GM12875 (cell line): ENCODE results near the gene TMC8.

Experiments
- H3K4me3 ChIP-seq: one replicate; pipeline ENCODE4 v1.5.1; 2011; ENCODE audit warnings: low read depth, low read length, control low read depth
- CTCF ChIP-seq: IDR thresholded peaks from 2 replicates; pipeline ENCODE4 v1.5.1; 2011; ENCODE audit warnings: low read depth, mild to moderate bottlenecking, control low read depth, inconsistent platforms, low read length, moderate library complexity, borderline replicate concordance; ENCODE audit not compliant: insufficient read depth

The TMC8 gene

GRCh38 chr17:78182504-78182903 is 51.9 kb downstream of the TMC8 start:
- no peak overlapping the region for H3K4me3 ChIP-seq
- TF ChIP-seq CTCF = no peak

- no peak for TF ChIP-seq CTCF
- H3K4me3 ChIP-seq = no peak overlapping the region
Measured at GRCh38 chr17:78183916-78184315, 53.3 kb downstream of the TMC8 start.

- TF ChIP-seq CTCF = no peak
- no peak overlapping the region for H3K4me3 ChIP-seq
Measured at GRCh38 chr17:78184351-78184750, 53.8 kb downstream of the TMC8 start.

- TF ChIP-seq CTCF = no peak
- no peak overlapping the region for H3K4me3 ChIP-seq
Measured at GRCh38 chr17:78184868-78185267, 54.3 kb downstream of the TMC8 start.

- no peak for TF ChIP-seq CTCF
- peak overlapping the region; percentile 69 for H3K4me3 ChIP-seq
Measured at GRCh38 chr17:78185981-78186691, 55.6 kb downstream of the TMC8 start.

GRCh38 chr17:78186692-78187595 is 56.4 kb downstream of the TMC8 start, which contains the start of the genes AFMID and TK1:
TSS of gene AFMID (plus strand) at chr17:78187362. CDS start at chr17:78187371, 9 bp downstream.
TSS of gene TK1 (minus strand) at chr17:78187052. CDS start at chr17:78186994, 58 bp downstream.
- TF ChIP-seq CTCF = peak; percentile 24; the same call in 1 of the 2 replicates
- peak within 1 kb of the TSS; percentile 69 for H3K4me3 ChIP-seq
